NAMALWA (cell line): ENCODE measurements around the gene KCNH5.

Source experiments
- DNase-seq: peaks from one replicate; pipeline ENCODE4 v3.0.0-alpha.2; 2015; ENCODE audit warnings: low spot score

The KCNH5 gene

DNA sequence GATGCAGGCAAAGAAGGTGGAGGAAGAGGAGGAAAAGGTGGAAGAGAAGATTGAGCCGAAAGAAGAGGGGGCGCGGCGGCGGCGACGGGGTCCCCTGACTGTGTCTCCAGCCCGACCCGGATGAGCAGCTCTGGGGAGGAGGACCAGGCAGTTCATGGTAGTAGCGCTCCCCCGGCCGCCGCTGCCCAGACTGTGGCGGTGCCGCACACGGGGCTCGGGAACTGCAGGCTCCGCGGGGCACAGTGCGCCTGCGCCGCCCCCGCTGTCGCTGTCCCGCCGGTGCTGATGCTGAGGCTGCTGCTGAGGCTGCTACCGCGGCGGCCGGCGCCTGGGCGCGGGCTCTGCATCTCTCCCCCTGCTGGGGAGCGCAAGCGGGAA, at the start of gene KCNH5:
Gene KCNH5, minus strand, starts transcription at position 225 of the 378 bp plus-strand sequence. CDS start 272 bp downstream, outside the sequence.
- DNase-seq = no peak

- no peak for DNase-seq
Measured at GRCh38 chr14:63091394-63091996, 46.2 kb upstream of the KCNH5 start.

- DNase-seq = no peak
Measured at GRCh38 chr14:63088865-63089264, 43.6 kb upstream of the KCNH5 start.

DNA sequence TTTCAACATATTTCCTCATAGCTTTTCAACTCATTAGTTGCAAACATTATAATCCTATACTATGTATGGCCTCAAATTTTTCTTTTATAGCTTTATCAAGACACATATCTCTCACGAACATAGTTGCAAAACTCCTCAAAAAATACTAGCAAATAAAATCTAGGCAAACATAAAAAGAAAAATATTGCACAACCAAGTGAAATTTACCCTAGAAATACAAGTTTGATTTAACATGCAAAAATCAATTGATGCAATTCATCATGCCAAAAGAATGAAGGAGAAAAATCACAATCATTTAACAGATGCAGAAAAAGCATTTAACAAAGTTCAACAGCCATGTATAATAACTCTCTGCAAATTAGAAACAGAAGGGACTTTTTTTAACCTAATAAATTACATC, 33.3 kb upstream of the KCNH5 start:
- DNase-seq = no peak

- DNase-seq = no peak
Measured at GRCh38 chr14:63076488-63076887, 31.2 kb upstream of the KCNH5 start.

GRCh38 chr14:63055631-63056030, 10.4 kb upstream of the KCNH5 start:
- no peak for DNase-seq

DNA sequence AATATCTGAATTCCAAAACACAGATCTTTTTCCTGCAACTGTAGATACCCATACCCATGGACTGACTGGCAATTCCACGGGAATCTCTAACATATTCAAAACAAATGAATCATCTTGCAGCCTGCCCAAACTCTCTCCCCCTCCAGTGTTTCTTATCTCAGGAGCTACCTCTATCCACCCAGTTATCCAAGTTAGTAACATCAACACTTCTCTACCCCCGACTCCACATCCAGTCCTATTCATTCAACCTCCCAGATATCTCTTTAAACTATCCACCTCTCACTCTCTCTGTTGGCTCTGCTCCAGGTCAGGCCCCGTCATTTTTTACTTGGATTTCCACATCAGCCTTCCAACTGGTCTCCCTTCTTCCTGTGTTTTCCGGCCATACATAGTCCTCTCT, 6.7 kb upstream of the KCNH5 start:
- no peak for DNase-seq

- no peak for DNase-seq
Measured at GRCh38 chr14:63051301-63051700, 6.0 kb upstream of the KCNH5 start.

GRCh38 chr14:63050694-63051093, 5.4 kb upstream of the KCNH5 start:
- no peak for DNase-seq

GRCh38 chr14:63046339-63047268, 1.3 kb upstream of the KCNH5 start:
- DNase-seq = no peak

DNA sequence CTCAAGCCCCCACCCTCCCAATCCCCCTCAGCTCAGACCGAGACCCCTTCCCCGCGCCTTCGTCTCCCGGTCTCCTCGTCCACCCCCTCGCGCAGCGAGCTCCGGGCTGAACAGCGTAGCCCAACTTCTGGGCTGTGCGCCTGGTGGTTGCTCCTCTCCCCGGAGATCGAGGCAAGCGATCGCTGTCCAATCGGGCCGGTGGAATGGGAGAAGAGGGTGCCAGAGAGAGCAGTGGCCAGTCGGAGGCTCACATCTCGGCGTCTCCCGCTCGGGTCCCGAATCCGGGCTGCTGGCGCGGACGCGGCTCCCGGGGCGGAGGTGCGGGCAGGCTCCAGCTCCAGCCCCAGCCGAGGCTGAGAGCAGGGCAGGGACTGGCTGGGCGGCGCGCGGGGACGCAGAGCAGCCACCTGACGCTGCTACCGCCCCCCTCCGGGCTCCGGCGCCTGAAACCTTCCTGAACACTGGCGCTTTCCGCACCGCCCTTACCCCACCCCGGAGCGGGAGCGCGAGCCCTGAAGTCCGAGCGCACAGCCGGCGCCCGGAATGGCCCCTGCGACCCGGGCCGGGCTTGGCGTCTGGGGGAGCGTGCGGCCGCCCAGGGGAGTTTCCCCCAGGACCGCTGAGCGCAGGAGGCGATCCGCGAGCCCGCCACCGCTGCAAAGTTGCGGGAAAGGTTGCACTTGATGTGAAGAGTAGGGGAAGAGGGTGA, 508 bp upstream of the KCNH5 start:
- DNase-seq = no peak

DNA sequence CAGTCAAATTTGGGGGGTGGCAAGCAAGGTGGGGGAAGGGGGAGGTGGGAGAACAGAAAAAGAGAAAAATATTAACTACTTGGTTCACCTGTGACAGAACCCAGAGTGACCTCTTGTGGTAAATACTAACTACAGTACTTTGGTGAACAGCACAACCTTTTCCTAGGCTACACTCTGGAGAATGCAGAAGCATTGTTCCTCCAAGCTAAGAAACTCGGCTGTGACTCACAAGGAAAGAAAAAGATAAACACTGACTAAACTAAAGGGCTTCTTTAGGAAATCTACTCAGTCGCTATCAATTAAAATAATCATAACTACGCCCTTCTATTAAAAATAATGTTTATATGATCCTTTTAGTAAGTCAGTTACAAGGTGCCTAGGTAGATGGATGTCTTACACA, 5.4 kb downstream of the KCNH5 start:
- peak; percentile 9 for DNase-seq

GRCh38 chr14:63032641-63033040, 12.6 kb downstream of the KCNH5 start:
- DNase-seq = no peak

- no peak for DNase-seq
Measured at GRCh38 chr14:63032076-63032475, 13.2 kb downstream of the KCNH5 start.

DNA sequence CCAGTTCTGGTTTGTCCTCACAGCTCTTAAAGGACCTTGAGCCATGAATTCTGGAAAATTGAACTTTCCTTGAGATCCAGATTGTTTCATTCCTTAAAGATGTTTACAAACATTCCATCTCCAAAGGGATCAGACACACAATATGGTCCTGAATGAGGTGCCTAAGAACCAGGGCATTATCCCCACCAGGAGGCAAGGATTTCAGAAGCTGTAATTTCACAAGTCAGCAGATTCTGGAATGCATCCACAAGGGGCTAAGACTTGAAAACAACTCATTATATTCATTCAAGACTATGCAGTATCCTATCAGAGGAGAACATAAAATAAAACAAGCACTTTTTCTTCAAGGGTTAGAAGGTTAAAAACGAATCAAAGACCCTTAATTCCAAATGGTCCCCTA, 15.1 kb downstream of the KCNH5 start:
- DNase-seq = no peak

DNA sequence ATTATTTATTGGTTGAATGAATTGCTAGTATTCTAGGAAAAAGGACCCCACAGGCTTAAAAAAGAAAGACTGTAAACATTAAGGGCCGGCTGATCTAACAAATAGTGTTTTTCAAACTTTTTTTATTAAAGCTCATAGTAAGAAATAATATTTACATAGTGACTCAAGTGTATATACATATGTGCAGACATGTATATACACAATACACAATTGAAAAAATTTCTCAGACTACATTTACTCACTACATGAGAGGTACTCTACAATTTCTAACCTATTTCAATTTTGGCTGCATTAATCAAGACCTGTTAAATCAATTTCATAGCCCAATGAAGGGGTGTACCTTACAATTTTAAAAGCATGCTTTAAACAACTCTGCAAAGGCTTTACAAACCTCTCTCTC, 17.5 kb downstream of the KCNH5 start:
- no peak for DNase-seq

DNA sequence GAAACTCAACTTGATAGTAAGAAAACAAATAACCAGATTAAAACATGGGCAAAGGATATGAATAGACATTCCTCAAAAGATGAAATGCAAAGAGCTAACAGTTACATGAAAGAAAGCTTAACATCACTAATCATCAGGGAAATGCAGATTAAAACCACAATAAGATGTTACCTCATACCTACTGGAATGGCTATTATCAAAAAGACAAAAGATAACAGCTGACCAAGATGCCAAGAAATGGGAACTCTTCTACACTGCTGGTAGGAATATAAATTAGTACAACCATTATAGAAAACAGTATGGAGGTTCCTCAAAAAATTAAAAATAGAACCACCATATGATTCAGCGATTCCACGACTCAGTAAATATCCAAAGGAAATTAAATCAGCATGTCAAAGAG, 18.8 kb downstream of the KCNH5 start:
- DNase-seq = no peak

GRCh38 chr14:63014621-63015020, 30.6 kb downstream of the KCNH5 start:
- no peak for DNase-seq

- DNase-seq = no peak
Measured at GRCh38 chr14:63012171-63012570, 33.1 kb downstream of the KCNH5 start.

GRCh38 chr14:63011623-63012022, 33.6 kb downstream of the KCNH5 start:
- no peak for DNase-seq

GRCh38 chr14:63009495-63009894, 35.8 kb downstream of the KCNH5 start:
- DNase-seq = no peak

DNA sequence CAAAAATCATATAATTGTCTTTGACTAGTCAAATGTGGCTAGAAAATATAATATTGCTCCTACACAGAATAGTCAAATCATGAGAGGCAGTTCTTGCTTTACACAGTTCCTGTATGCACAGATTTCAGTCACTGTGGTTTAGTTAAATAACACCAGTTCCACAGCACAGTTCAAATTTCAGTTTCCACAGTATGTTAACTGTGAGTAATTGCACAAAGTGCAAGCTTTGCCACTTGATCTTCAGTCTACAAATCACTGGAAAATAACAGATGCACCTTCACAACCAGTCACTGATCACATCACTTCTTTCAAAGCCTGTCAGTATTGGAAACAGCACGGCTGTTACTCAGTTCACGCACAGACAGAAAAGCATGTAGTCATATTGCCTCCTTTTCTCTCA, 38.7 kb downstream of the KCNH5 start:
- DNase-seq = no peak

- no peak for DNase-seq
Measured at GRCh38 chr14:62994096-62994495, 51.2 kb downstream of the KCNH5 start.
